Activated T-cell treated with anti-CD3 and anti-CD28 coated beads, Interleukin-2, amount 50 U/mL, for 1 hour (primary cell): ENCODE data around the gene PKLR.
"Not testable (repeated sequence)": the region's sequence is repeated elsewhere in the genome, so short reads cannot be mapped to it uniquely, and the experiment has no call there.

ENCODE experiments used
- DNase-seq: peaks from one replicate; pipeline ENCODE4 v3.0.0-alpha.2; 2020

The PKLR gene

DNA sequence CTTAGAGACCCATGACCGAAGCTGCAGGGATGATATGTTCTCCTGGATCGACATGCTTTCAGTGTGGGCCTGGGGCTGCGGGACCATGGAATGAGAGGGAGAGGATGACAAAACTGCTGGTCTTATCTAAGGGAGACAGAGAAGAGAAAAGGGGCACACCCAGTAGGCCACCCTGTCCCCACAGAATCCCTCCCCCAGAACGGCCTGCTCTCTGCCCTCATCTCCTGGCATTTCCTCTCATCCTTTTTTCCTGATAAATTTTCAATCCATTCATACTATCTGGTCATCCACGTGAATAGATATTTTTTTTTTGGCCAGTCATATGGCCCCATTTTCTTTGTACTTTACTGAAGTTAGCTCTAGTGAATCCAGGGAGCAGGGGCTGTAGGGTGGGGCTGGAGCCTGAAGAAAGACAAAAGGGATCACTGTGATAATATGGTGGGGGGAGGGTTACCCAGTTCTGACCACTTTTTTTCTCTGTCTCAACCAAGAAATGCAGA is at the start of gene PKLR:
TSS of gene PKLR (minus strand) at position 97 of the 500 bp plus-strand sequence. CDS start at position 54, 43 bp downstream.
- DNase-seq: no peak

DNA sequence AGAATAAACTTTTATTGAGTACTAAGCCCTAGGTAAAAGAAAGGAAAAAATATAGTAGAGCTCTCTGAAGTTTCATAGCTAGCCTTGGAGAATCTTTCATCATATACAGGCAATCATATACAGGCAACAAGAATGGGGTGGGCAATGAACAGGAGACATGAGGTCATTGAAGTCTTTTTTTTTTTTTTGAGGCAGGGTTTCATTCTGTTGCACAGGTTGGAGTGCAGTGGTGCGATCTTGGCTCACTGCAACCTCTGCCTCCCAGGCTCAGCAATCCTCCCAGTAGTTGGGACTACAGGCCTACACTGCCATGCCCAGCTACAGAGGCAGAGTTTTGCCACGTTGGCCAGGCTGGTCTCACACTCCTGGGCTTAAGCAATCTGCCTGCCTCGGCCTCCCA is 41.6 kb upstream of the PKLR start:
- no peak for DNase-seq

DNA sequence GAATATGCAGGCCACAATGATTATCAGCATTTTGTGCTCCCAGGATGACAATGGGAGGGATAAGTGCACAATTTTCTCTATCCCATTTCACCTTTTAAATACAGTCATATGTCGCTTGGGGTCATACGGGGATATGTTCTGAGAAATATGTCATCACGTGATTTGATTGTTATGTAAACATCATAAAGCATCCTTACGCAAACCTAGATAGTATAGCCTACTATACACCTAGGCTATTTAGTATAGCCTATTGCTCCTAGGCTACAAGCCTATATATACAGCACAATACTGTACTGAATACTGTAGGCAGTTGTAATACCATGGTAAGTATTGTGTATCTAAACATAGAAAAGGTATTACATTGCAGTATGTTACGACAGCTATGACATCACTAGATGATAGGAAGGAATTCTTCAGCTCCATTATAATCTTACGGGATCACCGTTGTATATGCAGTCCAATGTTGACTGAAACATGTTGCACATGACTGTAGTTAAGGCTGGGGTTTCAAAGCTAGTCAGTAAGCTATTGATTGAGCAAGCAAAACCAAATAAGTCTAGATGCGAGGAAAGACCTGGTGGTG is 38.4 kb upstream of the PKLR start:
- DNase-seq: no peak

DNA sequence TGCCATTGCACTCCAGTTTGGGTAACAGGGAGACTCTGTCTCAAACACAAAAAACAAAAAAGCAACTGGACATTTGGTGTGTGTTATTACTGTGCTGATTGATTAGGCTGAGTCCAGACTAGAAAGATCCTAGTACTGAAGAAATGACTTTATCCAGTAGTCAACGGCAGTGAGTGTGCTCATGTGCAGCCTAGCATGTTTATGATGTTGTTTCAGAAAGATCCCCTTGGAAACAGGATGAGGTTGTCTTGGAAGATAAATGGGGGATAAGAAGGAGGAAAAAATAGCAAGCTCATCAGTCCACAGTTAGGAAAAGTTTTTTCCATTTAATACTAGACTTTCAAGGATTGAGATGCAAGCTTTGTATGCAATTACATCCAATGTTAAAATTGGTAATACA is 33.7 kb upstream of the PKLR start:
- DNase-seq: no peak

DNA sequence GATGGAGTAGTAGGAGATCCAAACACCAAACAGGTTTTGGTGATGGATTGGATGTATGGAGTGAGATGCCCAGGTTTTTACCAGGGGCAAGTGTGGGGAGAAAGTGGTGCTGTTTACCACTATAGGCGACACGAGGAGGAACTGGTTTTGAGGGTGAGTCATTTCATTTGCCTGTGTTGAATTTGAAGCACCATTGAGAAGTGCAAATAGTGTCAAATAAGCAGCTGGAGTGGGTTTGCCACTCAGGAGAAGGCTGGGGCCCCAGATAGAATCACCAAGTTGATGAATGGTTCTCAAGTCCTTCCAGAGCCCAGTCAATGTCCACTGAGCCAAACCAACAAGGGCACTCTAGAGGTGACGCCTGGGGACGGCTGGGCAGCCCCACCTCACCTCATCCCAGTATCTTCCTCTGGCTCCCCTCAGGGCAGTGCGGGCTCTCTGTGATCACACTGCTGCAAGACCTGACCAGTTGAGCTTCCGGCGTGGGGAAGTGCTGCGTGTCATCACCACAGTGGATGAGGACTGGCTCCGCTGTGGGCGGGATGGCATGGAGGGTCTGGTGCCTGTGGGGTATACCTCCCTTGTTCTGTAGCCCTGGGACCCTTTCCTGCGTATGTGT is 28.9 kb upstream of the PKLR start:
- DNase-seq: no peak

DNA sequence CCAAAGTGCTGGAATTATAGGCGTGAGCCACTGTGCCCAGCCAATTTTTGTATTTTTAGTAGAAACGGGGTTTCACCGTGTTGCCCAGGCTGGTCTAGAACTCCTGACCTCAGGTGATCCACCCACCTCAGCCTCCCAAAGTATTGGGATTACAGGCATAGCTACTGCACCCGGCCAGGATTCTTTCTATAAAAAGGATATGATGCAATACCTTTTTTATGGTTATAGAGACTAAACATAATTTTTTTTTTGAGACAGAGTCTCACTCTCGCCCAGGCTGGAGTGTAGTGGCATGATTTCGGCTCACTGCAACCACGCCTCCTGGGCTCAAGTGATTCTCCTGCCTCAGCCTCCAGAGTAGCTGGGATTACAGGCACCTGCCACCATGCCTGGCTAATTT is 27.6 kb upstream of the PKLR start:
- DNase-seq: not testable (repeated sequence)

DNA sequence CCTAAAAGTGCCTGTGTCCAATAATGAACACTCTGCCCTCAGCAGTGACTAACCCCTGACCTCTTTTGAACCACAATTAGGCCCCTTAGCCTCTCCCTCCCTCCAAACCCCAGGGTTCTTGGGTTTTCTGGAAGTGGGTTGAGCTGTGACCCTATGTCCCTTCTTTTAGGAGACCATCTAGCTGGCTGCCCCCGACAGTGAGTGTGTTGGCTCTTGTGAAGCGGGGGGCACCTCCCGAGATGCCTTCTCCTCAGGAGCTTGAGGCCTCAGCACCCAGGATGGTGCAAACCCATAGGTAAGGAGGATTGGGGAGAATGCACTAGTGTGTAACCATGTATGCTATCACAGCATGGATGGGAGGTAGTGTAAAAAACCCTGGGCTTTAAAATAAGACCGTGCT is 26.7 kb upstream of the PKLR start:
- DNase-seq: no peak

DNA sequence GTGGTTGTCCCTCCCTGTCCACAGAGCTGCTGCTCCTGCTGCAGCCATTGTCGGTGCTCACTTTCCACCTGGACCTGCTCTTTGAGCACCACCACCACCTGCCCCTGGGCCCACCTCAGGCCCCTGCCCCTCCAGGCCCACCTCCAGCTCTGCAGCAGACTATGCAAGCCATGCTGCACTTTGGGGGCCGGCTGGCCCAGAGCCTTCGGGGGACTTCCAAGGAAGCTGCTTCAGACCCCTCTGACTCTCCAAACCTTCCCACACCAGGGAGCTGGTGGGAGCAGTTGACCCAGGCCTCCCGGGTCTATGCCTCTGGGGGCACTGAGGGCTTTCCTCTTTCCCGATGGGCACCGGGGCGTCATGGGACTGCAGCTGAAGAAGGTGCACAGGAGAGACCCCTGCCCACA is 25.4 kb upstream of the PKLR start:
- DNase-seq: no peak

DNA sequence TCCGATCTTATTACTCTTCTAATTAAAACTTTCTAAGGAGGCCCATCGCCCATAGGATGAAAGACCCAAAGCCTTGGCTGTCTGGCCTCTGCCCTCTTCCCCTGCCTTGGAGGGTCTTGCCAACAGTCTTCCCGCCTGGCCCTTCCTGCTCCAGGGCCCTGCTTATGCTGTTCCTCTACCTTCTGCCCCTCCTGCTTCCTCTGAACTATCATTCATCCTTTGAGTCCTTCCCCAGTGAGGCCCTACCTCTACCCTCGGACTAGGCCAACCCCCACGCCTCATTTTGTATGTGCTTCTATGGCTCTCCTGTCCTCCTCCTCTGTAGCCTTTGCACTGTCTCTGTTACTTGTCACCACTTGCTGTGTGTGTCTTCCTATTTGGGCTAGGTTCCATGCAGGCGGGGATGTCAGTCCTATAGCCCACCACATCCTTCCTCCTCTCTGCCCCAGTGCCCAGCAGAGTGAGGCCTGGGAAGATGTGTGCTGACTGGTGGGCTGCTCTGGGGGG is 24.8 kb upstream of the PKLR start:
- no peak for DNase-seq

DNA sequence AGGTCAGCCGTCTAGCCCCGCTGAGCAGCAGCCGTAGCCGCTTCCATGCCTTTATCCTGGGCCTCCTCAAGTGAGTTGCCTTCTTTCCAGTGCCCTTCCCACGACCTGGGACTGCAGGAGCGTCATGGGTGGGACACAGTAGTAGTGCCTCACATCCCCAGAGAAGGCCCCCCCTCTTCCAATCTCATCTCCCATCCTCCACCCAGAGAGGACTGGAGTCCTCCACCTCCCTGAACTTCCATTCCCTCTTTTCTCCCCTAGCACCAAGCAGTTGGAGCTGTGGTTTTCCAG is 24.3 kb upstream of the PKLR start:
- no peak for DNase-seq

DNA sequence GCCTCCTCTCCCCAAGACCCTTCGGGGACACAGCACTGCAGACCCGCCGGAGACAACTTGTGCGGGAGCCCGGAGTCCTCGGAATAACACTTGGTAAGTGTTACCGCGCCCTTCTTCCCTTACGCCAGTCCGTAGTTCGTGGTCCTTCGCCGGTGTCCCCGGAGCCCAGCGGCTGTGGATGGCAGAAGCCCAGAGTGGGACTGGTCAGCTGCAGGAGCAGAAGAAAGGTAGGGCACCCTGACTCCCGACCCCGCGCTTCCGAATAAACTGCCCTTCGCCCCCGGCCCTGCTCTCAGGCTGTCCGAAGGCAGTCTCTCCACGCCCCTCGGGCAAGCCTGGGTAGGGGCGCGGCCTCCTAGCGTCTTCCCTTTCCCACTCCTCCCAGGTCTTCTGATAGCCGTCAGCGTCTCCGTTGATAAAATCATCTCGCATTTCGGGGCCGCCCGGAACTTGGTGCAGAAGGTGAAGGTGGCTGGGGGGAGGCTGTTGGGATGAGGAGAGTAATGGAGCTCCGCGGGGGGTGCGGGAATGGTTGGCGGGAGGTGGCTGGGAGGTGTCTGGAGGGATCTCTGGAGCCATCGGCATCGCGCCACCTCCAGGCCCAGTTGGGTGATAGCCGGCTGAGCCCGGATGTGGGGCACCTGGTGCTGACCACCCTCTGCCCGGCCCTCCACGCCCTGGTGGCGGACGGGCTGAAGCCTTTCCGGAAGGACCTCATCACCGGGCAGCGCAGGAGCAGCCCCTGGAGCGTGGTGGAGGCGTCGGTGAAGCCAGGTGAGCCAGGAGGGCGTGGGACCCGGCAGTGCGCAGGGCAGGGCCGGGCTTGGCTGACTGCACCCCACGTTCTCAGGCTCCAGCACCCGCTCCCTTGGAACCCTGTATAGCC is 23.7 kb upstream of the PKLR start:
- no peak for DNase-seq

DNA sequence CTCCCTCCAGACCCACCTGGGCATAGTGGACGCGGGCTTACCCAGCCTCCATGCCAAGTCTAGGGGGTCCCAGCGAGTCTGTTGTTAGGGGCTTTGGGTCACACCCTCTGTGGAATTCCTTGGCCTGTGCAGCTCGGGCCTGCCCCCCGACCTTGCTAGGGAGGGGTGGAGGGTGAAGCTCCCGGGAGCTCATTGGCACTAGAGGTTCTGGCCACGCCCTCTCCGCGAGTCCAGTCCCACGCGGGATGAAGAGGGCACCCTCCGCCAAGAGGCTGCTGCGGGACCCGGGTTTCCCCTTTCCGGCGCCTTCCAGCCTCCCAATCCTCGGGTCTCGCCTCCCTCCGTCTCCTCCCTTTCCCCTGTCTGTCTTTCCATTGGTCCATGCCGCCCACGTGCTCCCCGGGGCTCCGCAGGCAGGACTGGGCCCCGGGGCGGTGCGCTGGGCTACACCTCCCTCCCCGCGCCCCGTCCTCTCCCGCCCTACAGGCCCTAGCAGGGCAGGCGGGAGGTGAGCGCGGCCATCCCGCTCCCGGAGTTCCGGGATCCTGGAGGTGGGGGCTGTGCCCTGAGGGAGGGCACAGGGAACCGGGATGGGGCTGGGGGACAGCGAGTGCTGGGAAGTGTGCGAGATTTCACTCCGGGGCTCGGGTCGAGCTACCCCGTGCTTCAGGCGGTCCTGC is 22.9 kb upstream of the PKLR start:
- peak; percentile 84 for DNase-seq

DNA sequence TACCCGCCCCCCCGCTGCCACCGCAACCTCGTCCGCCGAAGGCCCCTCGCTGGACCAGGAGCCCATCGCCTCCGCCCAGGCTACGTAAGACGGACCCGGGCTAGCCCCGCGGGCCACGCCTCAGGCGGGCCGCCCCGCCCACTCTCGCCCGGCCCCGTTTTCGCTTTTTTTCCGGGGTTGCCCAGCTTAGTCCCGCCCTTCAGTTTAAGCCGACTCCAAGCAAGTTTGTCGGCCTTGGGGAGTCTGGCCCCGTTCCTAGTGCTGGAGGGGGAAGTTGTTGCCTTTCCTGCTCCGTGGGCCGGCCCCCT is 22.4 kb upstream of the PKLR start:
- peak; percentile 84 for DNase-seq

DNA sequence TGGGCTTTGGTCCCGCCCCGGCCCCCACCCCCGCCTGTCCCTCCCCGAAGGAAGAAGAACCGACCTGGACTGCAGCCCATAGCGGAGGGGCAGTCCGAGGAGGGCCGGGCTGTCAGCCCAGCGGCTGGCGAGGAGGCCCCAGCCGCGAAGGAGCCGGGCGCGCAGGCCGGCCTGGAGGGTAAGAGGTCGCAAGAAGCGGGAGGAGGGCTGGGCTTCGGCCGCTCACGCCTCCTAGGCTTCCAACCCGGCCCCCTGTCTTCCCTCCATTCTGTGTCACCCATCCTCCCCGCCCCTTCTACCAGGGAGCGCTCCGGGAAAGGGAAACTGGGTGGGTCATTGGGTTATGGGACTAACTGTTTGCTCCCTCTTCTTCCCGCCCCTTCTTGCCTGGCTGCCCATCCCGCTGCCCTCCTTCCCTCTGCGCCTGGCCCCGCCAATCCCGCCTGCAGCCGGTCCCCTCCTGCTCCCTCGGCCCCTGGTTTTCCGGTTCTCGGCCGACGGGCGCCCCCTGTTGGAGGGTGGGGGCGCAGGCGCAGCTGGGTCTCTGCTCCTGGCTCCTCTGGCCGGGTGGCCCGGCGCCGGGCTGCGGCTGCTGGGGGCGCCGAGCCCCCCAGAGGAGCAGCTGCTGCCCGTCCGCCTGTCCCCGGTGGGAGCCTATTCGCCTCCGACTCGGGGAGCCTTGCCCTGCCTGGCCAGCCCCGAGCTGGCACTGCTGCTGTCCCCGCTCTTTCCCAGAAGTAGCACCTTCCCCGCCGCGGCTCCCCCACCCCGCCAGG is 21.9 kb upstream of the PKLR start:
- peak; percentile 91 for DNase-seq

DNA sequence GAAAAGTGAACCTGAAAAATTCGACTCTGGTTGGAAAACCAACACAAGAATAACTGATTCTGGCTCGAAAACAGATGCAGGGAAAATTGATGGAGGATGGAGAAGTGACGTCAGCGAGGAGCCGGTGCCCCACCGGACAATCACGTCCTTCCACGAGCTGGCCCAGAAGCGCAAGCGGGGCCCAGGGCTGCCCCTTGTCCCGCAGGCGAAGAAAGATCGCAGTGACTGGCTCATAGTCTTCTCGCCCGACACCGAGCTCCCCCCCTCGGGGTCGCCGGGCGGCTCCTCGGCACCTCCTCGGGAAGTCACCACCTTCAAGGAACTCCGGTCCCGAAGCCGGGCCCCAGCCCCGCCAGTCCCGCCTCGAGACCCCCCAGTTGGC is 21.3 kb upstream of the PKLR start:
- DNase-seq: no peak

DNA sequence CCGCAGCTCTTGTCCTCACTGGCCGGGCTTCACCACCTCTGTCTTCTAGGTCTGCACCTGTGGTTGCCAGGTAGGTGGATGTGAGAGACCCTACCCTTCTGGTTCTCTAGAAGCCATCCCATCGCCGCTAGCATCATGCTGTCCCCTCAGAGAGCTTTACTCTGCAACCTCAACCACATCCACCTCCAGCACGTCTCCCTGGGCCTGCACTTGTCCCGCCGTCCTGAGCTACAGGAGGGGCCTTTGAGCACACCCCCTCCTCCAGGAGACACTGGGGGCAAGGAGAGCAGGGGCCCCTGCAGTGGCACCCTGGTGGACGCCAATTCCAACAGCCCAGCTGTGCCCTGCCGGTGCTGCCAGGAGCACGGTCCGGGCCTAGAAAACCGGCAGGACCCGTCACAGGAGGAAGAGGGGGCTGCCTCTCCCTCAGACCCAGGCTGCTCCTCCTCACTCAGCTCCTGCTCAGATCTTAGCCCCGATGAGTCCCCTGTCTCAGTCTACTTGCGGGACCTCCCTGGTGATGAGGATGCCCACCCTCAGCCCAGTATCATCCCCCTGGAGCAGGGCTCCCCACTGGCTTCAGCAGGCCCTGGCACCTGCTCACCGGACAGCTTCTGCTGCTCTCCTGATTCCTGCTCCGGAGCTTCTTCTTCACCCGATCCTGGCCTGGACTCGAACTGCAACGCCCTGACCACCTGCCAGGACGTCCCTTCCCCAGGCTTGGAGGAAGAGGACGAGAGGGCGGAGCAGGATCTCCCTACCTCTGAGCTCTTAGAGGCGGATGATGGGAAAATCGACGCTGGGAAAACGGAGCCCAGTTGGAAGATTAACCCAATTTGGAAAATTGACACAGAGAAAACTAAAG is 20.6 kb upstream of the PKLR start:
- DNase-seq: no peak

DNA sequence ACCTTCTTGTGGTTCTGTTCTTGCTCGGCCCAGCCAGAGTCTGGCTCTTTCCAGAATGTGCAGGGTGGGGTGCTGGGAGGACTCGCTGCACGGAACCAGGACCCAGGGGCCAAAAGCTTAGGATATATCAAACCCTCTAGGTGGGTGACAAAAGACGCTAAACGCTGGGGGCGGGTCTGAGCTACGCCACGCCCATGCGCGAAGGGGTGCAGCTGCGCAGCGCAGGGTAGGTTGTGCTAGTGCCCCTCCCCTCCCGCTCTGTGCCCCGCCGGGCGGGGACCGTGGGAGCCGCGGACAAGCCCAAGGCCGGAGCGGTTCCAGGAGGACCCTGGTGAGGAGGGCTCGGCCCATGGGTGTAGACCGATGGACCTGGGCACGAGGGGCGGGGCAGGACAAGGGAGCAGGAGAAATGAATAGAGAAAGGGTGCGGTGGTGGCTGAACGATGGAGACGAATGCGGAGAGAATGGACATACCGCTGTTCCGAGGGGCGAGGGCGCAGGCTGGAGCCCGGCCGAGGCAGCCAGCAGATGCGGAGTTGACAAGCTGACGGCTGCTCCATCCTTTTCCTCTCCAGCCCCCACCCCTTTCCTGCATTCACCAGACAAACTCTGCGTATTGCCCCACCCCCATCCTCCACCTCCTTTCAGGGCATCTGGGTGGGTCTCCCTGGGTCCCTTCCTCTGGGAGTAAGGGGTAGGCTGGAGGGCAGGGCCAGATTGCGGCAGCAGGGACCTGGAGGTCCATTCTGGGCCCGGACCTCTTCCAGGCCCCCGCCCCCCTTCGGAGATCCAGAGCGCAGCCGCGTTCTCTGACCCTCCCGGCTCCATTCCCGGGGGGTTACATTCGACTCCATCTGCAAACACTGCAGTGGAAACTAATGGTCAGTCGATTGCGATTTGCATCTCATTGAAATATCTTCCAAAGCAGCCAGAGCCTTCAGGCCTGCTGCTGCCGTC is 19.7 kb upstream of the PKLR start, which contains the start of gene RUSC1:
TSS of gene RUSC1 (plus strand) at position 234 of the 957 bp plus-strand sequence. CDS start 880 bp downstream, outside the sequence.
- peak; percentile 81 for DNase-seq

DNA sequence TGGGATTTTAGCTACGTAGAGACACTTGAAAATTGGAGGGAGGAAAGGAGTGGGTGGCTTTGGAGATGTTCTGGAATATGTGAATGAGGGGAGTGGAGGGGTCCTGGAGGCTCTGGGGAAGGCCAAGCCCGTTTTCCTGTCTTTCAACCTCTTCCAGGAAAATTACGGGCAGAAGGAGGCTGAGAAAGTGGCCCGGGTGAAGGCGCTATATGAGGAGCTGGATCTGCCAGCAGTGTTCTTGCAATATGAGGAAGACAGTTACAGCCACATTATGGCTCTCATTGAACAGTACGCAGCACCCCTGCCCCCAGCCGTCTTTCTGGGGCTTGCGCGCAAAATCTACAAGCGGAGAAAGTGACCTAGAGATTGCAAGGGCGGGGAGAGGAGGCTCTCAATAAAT is 19.0 kb upstream of the PKLR start:
- DNase-seq: no peak

DNA sequence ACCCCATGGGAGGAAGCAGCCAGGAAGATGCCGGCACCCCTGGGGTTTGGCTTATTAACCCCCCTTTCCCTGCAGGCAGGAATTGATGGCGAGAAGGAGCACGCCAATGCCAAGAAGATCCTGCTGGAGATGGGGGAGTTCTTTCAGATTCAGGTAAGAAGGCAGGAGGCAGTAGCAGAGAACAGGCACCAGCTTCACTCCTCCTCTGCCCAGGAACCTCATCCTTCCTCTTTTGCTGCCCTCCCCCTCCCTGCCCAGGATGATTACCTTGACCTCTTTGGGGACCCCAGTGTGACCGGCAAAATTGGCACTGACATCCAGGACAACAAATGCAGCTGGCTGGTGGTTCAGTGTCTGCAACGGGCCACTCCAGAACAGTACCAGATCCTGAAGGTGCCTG is 18.3 kb upstream of the PKLR start:
- DNase-seq: no peak

DNA sequence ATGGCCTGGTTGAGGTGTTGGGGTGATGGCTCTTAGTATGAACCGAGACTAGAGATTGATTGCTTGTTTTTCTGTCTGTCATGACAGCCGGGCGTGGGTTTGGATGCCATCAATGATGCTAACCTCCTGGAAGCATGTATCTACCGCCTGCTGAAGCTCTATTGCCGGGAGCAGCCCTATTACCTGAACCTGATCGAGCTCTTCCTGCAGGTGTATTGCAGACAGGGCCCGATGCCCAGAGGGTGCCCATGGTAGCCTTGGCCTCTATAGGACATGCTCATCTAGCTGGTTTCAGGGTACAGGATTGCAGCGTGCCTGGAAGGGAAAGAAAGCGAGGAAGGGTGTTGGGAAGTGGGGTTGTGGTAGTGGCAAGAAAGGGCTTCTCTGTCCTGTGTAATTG is 16.8 kb upstream of the PKLR start:
- DNase-seq: no peak
